Fibroblast of mammary gland (primary cell): ENCODE measurements around the gene PHKB.
"Not testable (repeated sequence)": the region's sequence is repeated elsewhere in the genome, so short reads cannot be mapped to it uniquely, and the experiment has no call there.

ENCODE experiments used
- DNase-seq: peaks from one replicate; pipeline ENCODE4 v3.0.0-alpha.2; 2010; ENCODE audit warnings: low read depth
- H3K4me3 ChIP-seq: 2 replicates; pipeline ENCODE4 v1.5.1; 2011; ENCODE audit warnings: low read depth, mild to moderate bottlenecking, low read length, moderate library complexity; ENCODE audit not compliant: control insufficient read depth
- CTCF ChIP-seq: conservative IDR thresholded peaks from 2 replicates; pipeline ENCODE4 v1.5.1; 2011; ENCODE audit warnings: low read depth, low read length, inconsistent platforms; ENCODE audit not compliant: control insufficient read depth, insufficient read depth

PHKB gene

GRCh38 chr16:47461598-47462266 is 601 bp downstream of the PHKB start:
- peak; percentile 72 for DNase-seq
- TF ChIP-seq CTCF = no peak
- H3K4me3 ChIP-seq = peak overlapping the region; percentile 96

- no peak for TF ChIP-seq CTCF
Observed at GRCh38 chr16:47463771-47464624, 2.9 kb downstream of the PHKB start.

GRCh38 chr16:47465919-47466630 is 4.9 kb downstream of the PHKB start:
- no peak for TF ChIP-seq CTCF

More at GRCh38 chr16:47463771-47464624, 2.9 kb downstream of the PHKB start:
- DNase-seq = no peak
- no peak overlapping the region for H3K4me3 ChIP-seq

GRCh38 chr16:47467501-47467900 is 6.4 kb downstream of the PHKB start:
- no peak for DNase-seq
- no peak overlapping the region for H3K4me3 ChIP-seq
- TF ChIP-seq CTCF = no peak

More at GRCh38 chr16:47465919-47466630, 4.9 kb downstream of the PHKB start:
- no peak overlapping the region for H3K4me3 ChIP-seq
- no peak for DNase-seq

- DNase-seq, H3K4me3 ChIP-seq: not testable (repeated sequence)
Observed at GRCh38 chr16:47468070-47468689, 7.0 kb downstream of the PHKB start.

GRCh38 chr16:47469227-47469626 is 8.1 kb downstream of the PHKB start:
- no peak for DNase-seq
- TF ChIP-seq CTCF = no peak
- no peak overlapping the region for H3K4me3 ChIP-seq

GRCh38 chr16:47470211-47470610 is 9.1 kb downstream of the PHKB start:
- no peak overlapping the region for H3K4me3 ChIP-seq
- DNase-seq = no peak
- TF ChIP-seq CTCF = no peak
